ENCODE measurements around the gene MGAT4C. TPM values are rescaled to one million over a fixed set of nuclear protein-coding genes. Genes with fewer than 3 reads are reported as not detected.

The MGAT4C gene
- total and polyA plus RNA-seq, 2 donors from 2014 or later = 0.16 TPM; not detected in 1

- H3K27ac ChIP-seq (ENCODE audit: low read depth in 2 of 2, low read length in 2 of 2) = no peak overlapping the region
These were observed 107.6 kb downstream of the MGAT4C start for GRCh38 chr12:86148612-86149011.

GRCh38 chr12:86148071-86148470 is 108.1 kb downstream of the MGAT4C start:
- no peaks in the 10 kb centered on the region for H3K4me1 ChIP-seq (ENCODE audit: control insufficient read depth in 2 of 3, insufficient read depth in 2 of 3, low read depth in 1 of 3, low read length in 3 of 3)
- H3K9me3 ChIP-seq (ENCODE audit: control insufficient read depth in 2 of 3, insufficient read depth in 1 of 3, low read length in 3 of 3) = no peaks in the 10 kb centered on the region
- no peaks in the 10 kb centered on the region for H3K36me3 ChIP-seq (ENCODE audit: control insufficient read depth in 2 of 3, insufficient read depth in 3 of 3, low read length in 3 of 3)
- H3K27ac ChIP-seq (ENCODE audit: low read depth in 2 of 2, low read length in 2 of 2) = no peak overlapping the region
- DNase-seq (no peak), FAIRE-seq (no peak)
- no peak for TF ChIP-seq CTCF (IDR thresholded peaks at IDR 0.05; ENCODE audit: borderline replicate concordance, extremely low read depth, insufficient read depth)
- H3K9ac ChIP-seq (ENCODE audit: low read length in 3 of 3) = no peak overlapping the region
- no peaks in the 10 kb centered on the region for H3K27me3 ChIP-seq (ENCODE audit: control insufficient read depth, insufficient read depth, low read length)
- intact Hi-C loops (cut with DNase I) = no loop called here
- no peak overlapping the region for H3K4me3 ChIP-seq (ENCODE audit: low read length in 3 of 3)

More at GRCh38 chr12:86148612-86149011, 107.6 kb downstream of the MGAT4C start:
- Histone ChIP-seq H3K27me3 (ENCODE audit: control insufficient read depth, insufficient read depth, low read length) (no peaks in the 10 kb centered on the region), H3K9ac (ENCODE audit: low read length in 3 of 3) (no peak overlapping the region), H3K9me3 (ENCODE audit: control insufficient read depth in 2 of 3, insufficient read depth in 1 of 3, low read length in 3 of 3) (no peaks in the 10 kb centered on the region), H3K36me3 (ENCODE audit: control insufficient read depth in 2 of 3, insufficient read depth in 3 of 3, low read length in 3 of 3) (no peaks in the 10 kb centered on the region), H3K4me1 (ENCODE audit: control insufficient read depth in 2 of 3, insufficient read depth in 2 of 3, low read depth in 1 of 3, low read length in 3 of 3) (no peaks in the 10 kb centered on the region), H3K4me3 (ENCODE audit: low read length in 3 of 3) (no peak overlapping the region)
- no peak for TF ChIP-seq CTCF (IDR thresholded peaks at IDR 0.05; ENCODE audit: borderline replicate concordance, extremely low read depth, insufficient read depth)
- FAIRE-seq (no peak), DNase-seq (no peak)
- intact Hi-C loops (cut with DNase I) = no loop called here

GRCh38 chr12:86145156-86145555 is 111.0 kb downstream of the MGAT4C start:
- no peak overlapping the region for H3K9ac ChIP-seq (ENCODE audit: low read length in 3 of 3)
- no peak for TF ChIP-seq CTCF (IDR thresholded peaks at IDR 0.05; ENCODE audit: borderline replicate concordance, extremely low read depth, insufficient read depth)
- H3K4me1 ChIP-seq (ENCODE audit: control insufficient read depth in 2 of 3, insufficient read depth in 2 of 3, low read depth in 1 of 3, low read length in 3 of 3) = no peaks in the 10 kb centered on the region
- FAIRE-seq = no peak
- H3K9me3 ChIP-seq (ENCODE audit: control insufficient read depth in 2 of 3, insufficient read depth in 1 of 3, low read length in 3 of 3) = no peaks in the 10 kb centered on the region
- no peak overlapping the region for H3K27ac ChIP-seq (ENCODE audit: low read depth in 2 of 2, low read length in 2 of 2)
- DNase-seq = no peak
- intact Hi-C loops (cut with DNase I) = no loop called here
- no peaks in the 10 kb centered on the region for H3K27me3 ChIP-seq (ENCODE audit: control insufficient read depth, insufficient read depth, low read length)
- no peaks in the 10 kb centered on the region for H3K36me3 ChIP-seq (ENCODE audit: control insufficient read depth in 2 of 3, insufficient read depth in 3 of 3, low read length in 3 of 3)
- no peak overlapping the region for H3K4me3 ChIP-seq (ENCODE audit: low read length in 3 of 3)

GRCh38 chr12:86143162-86143561 is 113.0 kb downstream of the MGAT4C start:
- Histone ChIP-seq H3K36me3 (ENCODE audit: control insufficient read depth in 2 of 3, insufficient read depth in 3 of 3, low read length in 3 of 3) (no peaks in the 10 kb centered on the region), H3K9me3 (ENCODE audit: control insufficient read depth in 2 of 3, insufficient read depth in 1 of 3, low read length in 3 of 3) (no peaks in the 10 kb centered on the region), H3K27ac (ENCODE audit: low read depth in 2 of 2, low read length in 2 of 2) (no peak overlapping the region), H3K4me3 (ENCODE audit: low read length in 3 of 3) (no peak overlapping the region), H3K9ac (ENCODE audit: low read length in 3 of 3) (no peak overlapping the region), H3K27me3 (ENCODE audit: control insufficient read depth, insufficient read depth, low read length) (no peaks in the 10 kb centered on the region), H3K4me1 (ENCODE audit: control insufficient read depth in 2 of 3, insufficient read depth in 2 of 3, low read depth in 1 of 3, low read length in 3 of 3) (no peaks in the 10 kb centered on the region)
- DNase-seq (no peak), FAIRE-seq (no peak)
- no peak for TF ChIP-seq CTCF (IDR thresholded peaks at IDR 0.05; ENCODE audit: borderline replicate concordance, extremely low read depth, insufficient read depth)
- intact Hi-C loops (cut with DNase I) = no loop called here
